Measurements from ENCODE around the gene PRODH. TPM values are rescaled to one million over a fixed set of nuclear protein-coding genes. Genes with fewer than 3 reads are reported as not detected.
"Not testable (repeated sequence)": the region's sequence is repeated elsewhere in the genome, so short reads cannot be mapped to it uniquely, and the experiment has no call there.

PRODH gene
- total and polyA plus RNA-seq, 2 donors (not counting 3 experiments of a cell fraction or from before 2014, with no cell fraction given) = not detected

DNA sequence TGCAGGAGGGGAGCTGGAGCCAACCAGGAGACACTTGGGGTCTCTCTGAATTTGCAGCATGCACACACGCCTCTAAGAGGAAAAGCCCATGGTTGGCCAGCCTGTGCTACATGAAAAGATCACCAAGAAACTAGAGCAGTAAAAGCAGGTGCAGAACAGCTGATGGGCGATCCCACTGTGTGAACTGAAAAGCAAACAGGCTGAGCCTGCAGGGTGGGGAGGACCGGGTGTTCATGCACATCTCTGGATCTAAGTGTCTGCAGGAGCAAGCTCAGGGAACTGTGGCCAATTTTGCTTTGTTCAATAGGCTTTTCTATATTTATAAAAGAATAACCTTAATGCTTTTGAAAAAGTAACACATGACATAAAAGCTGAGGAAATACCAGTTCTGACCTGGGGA, 18.3 kb downstream of the PRODH start:
- H4K20me1 ChIP-seq (replicated peaks; ENCODE audit: control insufficient read depth, extremely low read depth, insufficient read depth, low read length); H3K9me3 ChIP-seq (replicated peaks; ENCODE audit: control insufficient read depth, insufficient read depth, low read length); POLR2A ChIA-PET; H3K9ac ChIP-seq (replicated peaks; ENCODE audit: extremely low read depth, insufficient read depth, low read length); dilution Hi-C loops (cut with MboI; ENCODE audit: extremely low pct_ligation_motif_present, low sequenced_read_pairs); H3K36me3 ChIP-seq (ENCODE audit: control insufficient read depth in 2 of 2, extremely low read depth in 1 of 2, insufficient read depth in 2 of 2, low read length in 2 of 2); H3K79me2 ChIP-seq (ENCODE audit: control insufficient read depth, insufficient read depth, low read length); DNase-seq (ENCODE audit: low read depth, low spot score); H3K27me3 ChIP-seq (ENCODE audit: control insufficient read depth in 2 of 2, insufficient read depth in 2 of 2, low read length in 2 of 2); H2AFZ ChIP-seq (ENCODE audit: low read depth, low read length); H3K27ac ChIP-seq (ENCODE audit: insufficient read depth, low read depth, low read length); FAIRE-seq; H3K4me1 ChIP-seq (ENCODE audit: control insufficient read depth, extremely low read depth, insufficient read depth, low read length); H3K9me1 ChIP-seq (replicated peaks; ENCODE audit: control insufficient read depth, extremely low read depth, insufficient read depth, low read length); H3K4me2 ChIP-seq (ENCODE audit: insufficient read depth, low read length); H3K4me3 ChIP-seq (replicated peaks in 1 of 3; ENCODE audit: insufficient read depth in 1 of 3, low read depth in 1 of 3, low read length in 3 of 3); intact Hi-C loops (cut with micrococcal nuclease); CTCF ChIA-PET; BruUV-seq (replicated peaks): not testable (repeated sequence)

DNA sequence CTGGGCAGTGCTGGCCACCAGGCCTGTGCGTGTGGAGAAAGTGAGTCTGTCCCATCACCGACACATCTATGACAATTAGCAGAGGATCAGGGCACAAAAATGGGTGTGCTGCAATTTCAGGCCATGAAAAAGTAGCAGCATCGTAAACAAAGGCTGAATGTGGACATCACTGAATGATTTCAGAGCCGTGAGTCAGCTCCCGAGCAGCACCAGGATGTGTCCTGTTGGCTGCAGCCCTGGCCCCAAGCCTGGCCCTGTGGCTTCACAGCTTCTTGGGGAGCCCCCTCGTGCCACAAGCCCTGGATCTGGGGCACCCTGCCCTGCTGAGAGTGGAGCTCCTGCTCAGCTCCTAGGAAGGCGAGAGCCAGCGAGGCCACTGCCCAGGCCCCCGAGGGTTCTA, 20.5 kb downstream of the PRODH start:
- H3K9me3 ChIP-seq (replicated peaks; ENCODE audit: control insufficient read depth, insufficient read depth, low read length); H3K27ac ChIP-seq (ENCODE audit: insufficient read depth, low read depth, low read length); H3K79me2 ChIP-seq (ENCODE audit: control insufficient read depth, insufficient read depth, low read length); dilution Hi-C loops (cut with MboI; ENCODE audit: extremely low pct_ligation_motif_present, low sequenced_read_pairs); POLR2A ChIA-PET; H4K20me1 ChIP-seq (replicated peaks; ENCODE audit: control insufficient read depth, extremely low read depth, insufficient read depth, low read length); DNase-seq (ENCODE audit: low read depth, low spot score); H2AFZ ChIP-seq (ENCODE audit: low read depth, low read length); H3K36me3 ChIP-seq (ENCODE audit: control insufficient read depth in 2 of 2, extremely low read depth in 1 of 2, insufficient read depth in 2 of 2, low read length in 2 of 2); H3K4me1 ChIP-seq (ENCODE audit: control insufficient read depth, extremely low read depth, insufficient read depth, low read length); BruUV-seq (replicated peaks); H3K4me3 ChIP-seq (replicated peaks in 1 of 3; ENCODE audit: insufficient read depth in 1 of 3, low read depth in 1 of 3, low read length in 3 of 3); H3K4me2 ChIP-seq (ENCODE audit: insufficient read depth, low read length); intact Hi-C loops (cut with micrococcal nuclease); H3K27me3 ChIP-seq (ENCODE audit: control insufficient read depth in 2 of 2, insufficient read depth in 2 of 2, low read length in 2 of 2); H3K9ac ChIP-seq (replicated peaks; ENCODE audit: extremely low read depth, insufficient read depth, low read length); CTCF ChIA-PET; H3K9me1 ChIP-seq (replicated peaks; ENCODE audit: control insufficient read depth, extremely low read depth, insufficient read depth, low read length): not testable (repeated sequence)
- FAIRE-seq = peak; percentile 67

DNA sequence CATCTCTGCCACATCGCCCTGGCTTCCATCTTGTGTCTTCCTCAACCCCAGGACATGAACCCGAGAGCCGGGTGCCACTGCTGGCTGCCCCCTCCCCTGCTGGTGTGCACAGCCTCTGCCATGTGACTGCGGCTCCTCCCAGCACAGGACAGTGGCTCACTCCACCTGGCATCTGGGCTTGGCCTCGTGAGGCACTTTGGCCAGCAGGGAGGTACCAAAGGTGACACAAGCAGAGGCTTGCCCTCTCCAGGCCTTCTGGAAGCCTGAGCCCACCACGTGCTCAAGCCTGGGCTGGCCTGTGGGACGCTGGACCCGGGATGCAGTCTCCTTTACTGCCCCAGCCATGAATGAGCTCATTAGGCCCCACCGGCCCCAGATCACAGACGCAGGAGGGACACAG, 21.5 kb downstream of the PRODH start:
- dilution Hi-C loops (cut with MboI; ENCODE audit: extremely low pct_ligation_motif_present, low sequenced_read_pairs); H3K4me1 ChIP-seq (ENCODE audit: control insufficient read depth, extremely low read depth, insufficient read depth, low read length); H4K20me1 ChIP-seq (replicated peaks; ENCODE audit: control insufficient read depth, extremely low read depth, insufficient read depth, low read length); FAIRE-seq; POLR2A ChIA-PET; H3K27ac ChIP-seq (ENCODE audit: insufficient read depth, low read depth, low read length); H3K9me3 ChIP-seq (replicated peaks; ENCODE audit: control insufficient read depth, insufficient read depth, low read length); H3K4me3 ChIP-seq (replicated peaks in 1 of 3; ENCODE audit: insufficient read depth in 1 of 3, low read depth in 1 of 3, low read length in 3 of 3); H2AFZ ChIP-seq (ENCODE audit: low read depth, low read length); CTCF ChIA-PET; H3K9me1 ChIP-seq (replicated peaks; ENCODE audit: control insufficient read depth, extremely low read depth, insufficient read depth, low read length); H3K27me3 ChIP-seq (ENCODE audit: control insufficient read depth in 2 of 2, insufficient read depth in 2 of 2, low read length in 2 of 2); H3K36me3 ChIP-seq (ENCODE audit: control insufficient read depth in 2 of 2, extremely low read depth in 1 of 2, insufficient read depth in 2 of 2, low read length in 2 of 2); DNase-seq (ENCODE audit: low read depth, low spot score); H3K9ac ChIP-seq (replicated peaks; ENCODE audit: extremely low read depth, insufficient read depth, low read length); intact Hi-C loops (cut with micrococcal nuclease); BruUV-seq (replicated peaks); H3K4me2 ChIP-seq (ENCODE audit: insufficient read depth, low read length); H3K79me2 ChIP-seq (ENCODE audit: control insufficient read depth, insufficient read depth, low read length): not testable (repeated sequence)

DNA sequence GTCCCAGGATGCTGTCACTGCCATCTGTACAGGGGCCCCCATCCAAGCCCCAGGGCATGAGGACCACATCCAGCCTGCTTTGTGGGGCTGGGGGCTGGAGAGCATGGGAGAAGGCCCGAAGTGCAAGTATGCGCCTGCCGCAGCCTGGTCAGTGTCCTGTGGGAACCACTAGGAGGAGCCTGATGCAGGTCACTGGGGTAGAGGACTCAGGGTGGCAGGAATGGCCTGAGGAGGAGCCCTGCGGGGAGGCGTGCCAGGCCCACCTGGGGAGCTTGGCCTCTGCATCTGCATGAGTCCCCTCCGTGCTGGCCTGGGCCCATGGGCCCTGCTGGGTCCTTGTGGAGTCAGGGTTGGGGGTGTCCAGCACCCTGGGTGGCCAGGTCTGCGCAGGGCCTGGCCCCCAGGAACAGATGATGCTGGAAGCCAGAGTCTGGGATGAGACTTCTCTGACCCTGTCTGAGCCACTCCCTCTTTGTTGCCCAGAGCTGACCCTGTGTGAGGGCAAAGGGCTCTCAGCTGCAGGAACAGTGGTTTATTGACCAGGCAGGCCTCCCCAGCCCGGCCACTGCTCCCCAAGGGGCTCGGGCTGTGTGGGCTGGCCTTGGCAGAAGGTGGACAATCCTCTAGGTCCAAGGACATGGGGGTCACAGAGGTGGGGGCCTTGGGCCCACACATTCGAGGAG, 23.7 kb downstream of the PRODH start:
- H3K27ac ChIP-seq (ENCODE audit: insufficient read depth, low read depth, low read length); H3K4me3 ChIP-seq (replicated peaks in 1 of 3; ENCODE audit: insufficient read depth in 1 of 3, low read depth in 1 of 3, low read length in 3 of 3); H3K9ac ChIP-seq (replicated peaks; ENCODE audit: extremely low read depth, insufficient read depth, low read length); intact Hi-C loops (cut with micrococcal nuclease); DNase-seq (ENCODE audit: low read depth, low spot score); H3K4me1 ChIP-seq (ENCODE audit: control insufficient read depth, extremely low read depth, insufficient read depth, low read length); H3K27me3 ChIP-seq (ENCODE audit: control insufficient read depth in 2 of 2, insufficient read depth in 2 of 2, low read length in 2 of 2); H4K20me1 ChIP-seq (replicated peaks; ENCODE audit: control insufficient read depth, extremely low read depth, insufficient read depth, low read length); FAIRE-seq; BruUV-seq (replicated peaks); dilution Hi-C loops (cut with MboI; ENCODE audit: extremely low pct_ligation_motif_present, low sequenced_read_pairs); H3K9me1 ChIP-seq (replicated peaks; ENCODE audit: control insufficient read depth, extremely low read depth, insufficient read depth, low read length); POLR2A ChIA-PET; H3K79me2 ChIP-seq (ENCODE audit: control insufficient read depth, insufficient read depth, low read length); H2AFZ ChIP-seq (ENCODE audit: low read depth, low read length); H3K9me3 ChIP-seq (replicated peaks; ENCODE audit: control insufficient read depth, insufficient read depth, low read length); H3K36me3 ChIP-seq (ENCODE audit: control insufficient read depth in 2 of 2, extremely low read depth in 1 of 2, insufficient read depth in 2 of 2, low read length in 2 of 2); H3K4me2 ChIP-seq (ENCODE audit: insufficient read depth, low read length); CTCF ChIA-PET: not testable (repeated sequence)

All from endothelial cell of umbilical vein (primary cell).